Right lobe of liver (tissue), 4 donors: ENCODE results near the gene LRRK2.

Experiments
- POLR2A ChIP-seq: fragments of 450-650 bp; IDR thresholded peaks from one replicate; pipeline ENCODE4 v1.6.1; 2017; ENCODE audit warnings: antibody characterized with exemption, mild to moderate bottlenecking
- TF ChIP-seq, protein P1 (sequence below), 4 donors: fragments of 200-600 bp in 3 of 4; fragments of 450-650 bp in 1 of 4; IDR thresholded peaks; one replicate each; pipeline versions ENCODE4 v1.5.1 to v1.8.0; 2016 to 2022; ENCODE audit warnings: antibody characterized with exemption in 4 of 4, mild to moderate bottlenecking in 2 of 4
- donor health status: DM: no; HTN: no; CAD: no.
- donor health status: DM: no; HTN: no; CAD: no.
- donor health status: DM: no; HTN: yes; CAD: no.

DNA sequence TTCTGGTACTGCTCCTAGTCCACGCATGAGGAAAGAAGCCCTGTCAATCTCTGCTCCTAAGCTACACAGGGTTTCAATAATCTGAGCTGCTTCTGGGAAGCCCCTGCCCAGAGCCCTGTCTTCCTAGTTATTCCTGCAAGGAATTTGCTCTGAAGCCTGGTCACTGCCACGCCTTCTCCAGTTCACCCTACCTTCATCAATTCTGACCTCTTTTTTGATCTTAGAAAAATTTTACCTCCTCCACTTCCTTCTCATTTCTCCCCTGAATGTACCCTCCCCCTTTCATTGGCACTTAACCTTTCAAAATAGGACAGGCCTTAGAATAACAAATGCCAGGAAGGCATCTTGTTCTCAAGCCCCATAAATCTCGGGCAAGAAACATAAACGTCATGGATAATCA is 14.9 kb upstream of the LRRK2 start:
- no peak for TF ChIP-seq POLR2A
- TF ChIP-seq, protein P1, sequence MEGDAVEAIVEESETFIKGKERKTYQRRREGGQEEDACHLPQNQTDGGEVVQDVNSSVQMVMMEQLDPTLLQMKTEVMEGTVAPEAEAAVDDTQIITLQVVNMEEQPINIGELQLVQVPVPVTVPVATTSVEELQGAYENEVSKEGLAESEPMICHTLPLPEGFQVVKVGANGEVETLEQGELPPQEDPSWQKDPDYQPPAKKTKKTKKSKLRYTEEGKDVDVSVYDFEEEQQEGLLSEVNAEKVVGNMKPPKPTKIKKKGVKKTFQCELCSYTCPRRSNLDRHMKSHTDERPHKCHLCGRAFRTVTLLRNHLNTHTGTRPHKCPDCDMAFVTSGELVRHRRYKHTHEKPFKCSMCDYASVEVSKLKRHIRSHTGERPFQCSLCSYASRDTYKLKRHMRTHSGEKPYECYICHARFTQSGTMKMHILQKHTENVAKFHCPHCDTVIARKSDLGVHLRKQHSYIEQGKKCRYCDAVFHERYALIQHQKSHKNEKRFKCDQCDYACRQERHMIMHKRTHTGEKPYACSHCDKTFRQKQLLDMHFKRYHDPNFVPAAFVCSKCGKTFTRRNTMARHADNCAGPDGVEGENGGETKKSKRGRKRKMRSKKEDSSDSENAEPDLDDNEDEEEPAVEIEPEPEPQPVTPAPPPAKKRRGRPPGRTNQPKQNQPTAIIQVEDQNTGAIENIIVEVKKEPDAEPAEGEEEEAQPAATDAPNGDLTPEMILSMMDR (IDR thresholded peaks at IDR 0.05), result no peak
